ENCODE results near the gene FAAH2.
"Not testable (repeated sequence)": the region's sequence is repeated elsewhere in the genome, so short reads cannot be mapped to it uniquely, and the experiment has no call there.

The FAAH2 gene

GRCh38 chrX:57286507-57287251 lies at the start of gene FAAH2:
FAAH2 (plus strand) TSS chrX:57286706; CDS start chrX:57286826, 120 bp downstream.
- peak; percentile 77 for DNase-seq

GRCh38 chrX:57241967-57242366 lies 44.5 kb upstream of the FAAH2 start:
- no peak for DNase-seq

- no peak for DNase-seq
Observed at GRCh38 chrX:57251965-57252364, 34.5 kb upstream of the FAAH2 start.

- no peak for DNase-seq
Observed at GRCh38 chrX:57265126-57265525, 21.4 kb upstream of the FAAH2 start.

GRCh38 chrX:57266275-57266674 lies 20.2 kb upstream of the FAAH2 start:
- no peak for DNase-seq

- no peak for DNase-seq
Observed at GRCh38 chrX:57266871-57267270, 19.6 kb upstream of the FAAH2 start.

GRCh38 chrX:57267308-57267707 lies 19.2 kb upstream of the FAAH2 start:
- no peak for DNase-seq

GRCh38 chrX:57270980-57271379 lies 15.5 kb upstream of the FAAH2 start:
- DNase-seq = no peak

- DNase-seq = no peak
Observed at GRCh38 chrX:57282568-57282967, 3.9 kb upstream of the FAAH2 start.

GRCh38 chrX:57285001-57285400 lies 1.5 kb upstream of the FAAH2 start:
- no peak for DNase-seq

GRCh38 chrX:57289089-57289488 lies 2.6 kb downstream of the FAAH2 start:
- no peak for DNase-seq

- DNase-seq = no peak
Observed at GRCh38 chrX:57294961-57295360, 8.5 kb downstream of the FAAH2 start.

GRCh38 chrX:57295679-57296078 lies 9.2 kb downstream of the FAAH2 start:
- DNase-seq = not testable (repeated sequence)

- DNase-seq = no peak
Observed at GRCh38 chrX:57313583-57314215, 27.2 kb downstream of the FAAH2 start.

- DNase-seq = no peak
Observed at GRCh38 chrX:57329008-57329407, 42.5 kb downstream of the FAAH2 start.

GRCh38 chrX:57335790-57336189 lies 49.3 kb downstream of the FAAH2 start:
- not testable (repeated sequence) for DNase-seq

GRCh38 chrX:57353472-57354132 lies 67.1 kb downstream of the FAAH2 start:
- DNase-seq = no peak

GRCh38 chrX:57364145-57364544 lies 77.6 kb downstream of the FAAH2 start:
- no peak for DNase-seq

GRCh38 chrX:57366430-57366829 lies 79.9 kb downstream of the FAAH2 start:
- DNase-seq = no peak

- no peak for DNase-seq
Observed at GRCh38 chrX:57367649-57368048, 81.1 kb downstream of the FAAH2 start.

- DNase-seq = no peak
Observed at GRCh38 chrX:57368158-57368557, 81.7 kb downstream of the FAAH2 start.

- DNase-seq = no peak
Observed at GRCh38 chrX:57379296-57379695, 92.8 kb downstream of the FAAH2 start.

- no peak for DNase-seq
Observed at GRCh38 chrX:57380026-57380796, 93.7 kb downstream of the FAAH2 start.

Measured in CD4-positive, alpha-beta T cell treated with Interferon gamma for 1 hour (primary cell).